ENCODE results near the gene WHAMM. TPM values are rescaled to one million over a fixed set of nuclear protein-coding genes. Genes with fewer than 3 reads are reported as not detected.

Gene WHAMM
- total RNA-seq, 1 donor from 2014 or later: 5.0 TPM

DNA sequence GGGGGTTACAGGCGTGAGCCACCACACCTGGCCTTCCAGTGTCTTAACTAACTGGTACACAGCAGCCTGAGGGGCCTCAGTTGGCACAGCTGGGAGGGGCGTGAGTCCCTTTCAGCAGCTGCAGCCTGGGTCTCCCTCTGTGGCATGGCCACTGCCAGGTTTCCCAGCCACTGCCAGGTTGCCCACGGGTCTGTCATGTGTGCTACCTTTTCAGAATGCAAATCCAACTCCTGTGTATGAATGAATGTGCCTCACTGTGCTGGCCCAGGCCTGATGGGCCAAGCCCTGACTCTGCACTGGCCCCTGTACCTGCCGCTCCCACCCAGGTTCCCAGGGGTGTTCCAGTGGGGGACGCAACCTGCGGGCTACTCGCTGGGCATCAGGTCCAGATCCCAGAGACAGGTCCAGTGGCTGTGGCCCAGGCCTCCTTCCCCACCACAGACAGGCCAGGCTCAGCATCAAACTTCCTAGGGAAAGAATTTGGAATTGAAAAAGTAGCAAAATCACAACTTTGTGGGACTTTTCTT is 26.0 kb downstream of the WHAMM start:
- DNase-seq (ENCODE audit: low spot score) (no peak), ATAC-seq (no peak)

DNA sequence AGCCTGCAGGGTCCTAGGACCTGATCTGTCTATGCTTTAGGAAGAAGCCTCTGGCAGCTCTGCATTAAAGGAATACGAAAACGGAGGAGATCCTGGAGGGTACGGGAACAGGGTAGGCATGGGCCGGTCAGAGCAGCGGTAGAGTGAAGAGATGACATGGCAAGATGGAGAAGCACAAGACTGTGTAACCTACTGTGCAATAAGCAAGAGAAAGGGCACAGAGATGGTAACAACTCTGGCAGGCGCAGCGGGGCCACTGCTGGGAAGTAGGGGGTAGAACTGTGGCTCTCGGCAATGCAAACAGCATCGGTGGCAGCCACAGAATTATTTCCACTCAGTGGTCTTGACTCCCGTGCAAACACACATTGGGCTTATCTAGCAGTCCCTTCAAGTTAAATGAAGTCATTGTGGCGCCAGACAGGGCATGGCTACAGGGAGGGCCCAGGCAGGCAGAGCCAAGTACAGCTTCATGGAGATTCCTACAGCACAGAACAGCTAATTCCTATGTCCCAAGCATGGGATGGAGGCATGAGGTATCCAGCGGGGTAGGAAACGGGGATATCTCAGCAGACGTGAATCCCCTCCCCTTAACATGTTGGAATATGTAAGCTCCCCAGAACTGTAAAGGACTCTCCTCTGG is 28.8 kb downstream of the WHAMM start:
- ATAC-seq: no peak
- DNase-seq (ENCODE audit: low spot score): no peak

DNA sequence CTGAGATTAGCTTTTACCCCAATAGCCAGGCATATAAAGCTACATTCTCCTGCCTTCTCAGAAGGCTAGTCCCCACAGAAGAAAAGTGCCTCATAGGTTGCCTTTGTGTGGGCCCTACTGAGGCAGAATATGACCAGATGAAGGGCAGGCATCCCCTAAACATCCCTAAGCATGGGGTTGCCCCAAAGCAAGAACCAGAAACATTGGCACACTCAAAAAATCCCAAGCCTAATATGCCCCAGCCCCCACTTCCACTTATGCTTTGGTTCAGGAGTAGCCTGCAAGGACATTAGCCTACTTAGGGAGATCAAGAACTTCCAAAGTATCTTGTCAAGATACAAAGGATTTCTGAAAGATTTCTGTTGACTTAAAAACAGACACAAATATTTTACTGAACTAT is 29.7 kb downstream of the WHAMM start:
- ATAC-seq: no peak
- no peak for DNase-seq (ENCODE audit: low spot score)

DNA sequence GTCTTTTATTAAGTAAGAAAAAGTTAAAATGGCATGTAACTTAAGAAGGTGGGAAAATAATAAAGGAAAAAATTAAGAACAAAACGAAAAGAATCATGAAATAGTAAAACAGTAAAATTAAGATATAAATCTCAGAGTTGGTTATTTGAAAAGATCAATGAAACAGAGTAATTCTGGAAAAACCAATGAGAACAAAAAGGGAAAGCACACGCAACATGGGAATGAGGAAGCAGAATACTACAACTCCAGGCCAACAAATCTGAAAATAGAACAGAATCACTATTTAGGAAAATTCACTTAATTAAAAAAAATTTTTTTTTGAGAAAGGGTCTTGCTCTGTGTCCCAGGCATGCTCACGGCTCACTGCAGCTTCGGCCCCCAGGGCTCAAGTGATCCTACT is 30.7 kb downstream of the WHAMM start:
- ATAC-seq: no peak

DNA sequence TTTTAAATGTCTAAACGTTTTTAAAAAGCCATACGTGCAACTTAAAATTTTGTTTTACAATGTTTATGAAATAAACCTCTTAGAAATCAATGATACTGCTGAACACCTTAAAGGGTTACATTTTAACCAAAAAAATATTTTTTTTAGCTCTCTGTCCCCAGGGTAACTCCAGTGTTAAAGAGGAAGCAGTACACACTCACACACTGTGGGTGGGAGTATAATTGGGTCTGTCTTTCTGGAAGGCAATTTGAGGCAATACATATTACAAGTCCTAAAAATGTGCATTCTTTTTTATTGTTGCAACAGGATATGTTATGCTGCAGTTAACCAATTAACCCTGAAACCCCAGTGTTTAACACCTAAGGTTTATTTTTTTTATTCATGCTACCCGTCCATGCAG is 34.1 kb downstream of the WHAMM start:
- DNase-seq (ENCODE audit: low spot score) (no peak), ATAC-seq (no peak)

More for the DNA sequence above, 30.7 kb downstream of the WHAMM start:
- DNase-seq (ENCODE audit: low spot score): no peak

DNA sequence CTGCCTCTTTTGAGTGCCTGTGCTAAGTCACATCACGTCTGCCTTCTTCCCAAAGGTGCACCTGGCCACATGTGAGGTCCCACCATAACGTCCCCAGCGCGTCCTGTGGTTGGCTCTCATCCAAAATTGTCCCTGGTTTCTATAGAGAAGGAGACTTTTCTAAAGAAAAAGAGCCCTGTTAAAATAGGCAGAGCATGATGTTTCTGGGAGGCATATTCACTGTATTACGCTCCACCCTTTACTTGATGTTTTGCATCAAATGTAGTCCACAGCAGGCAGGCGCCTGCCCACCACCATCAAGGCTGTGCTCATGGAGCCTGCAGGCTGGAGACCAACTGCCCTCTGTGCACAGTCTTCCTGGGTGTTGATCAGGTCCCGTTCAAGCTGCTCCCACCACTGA is 36.3 kb downstream of the WHAMM start:
- ATAC-seq: no peak
- DNase-seq (ENCODE audit: low spot score): no peak

DNA sequence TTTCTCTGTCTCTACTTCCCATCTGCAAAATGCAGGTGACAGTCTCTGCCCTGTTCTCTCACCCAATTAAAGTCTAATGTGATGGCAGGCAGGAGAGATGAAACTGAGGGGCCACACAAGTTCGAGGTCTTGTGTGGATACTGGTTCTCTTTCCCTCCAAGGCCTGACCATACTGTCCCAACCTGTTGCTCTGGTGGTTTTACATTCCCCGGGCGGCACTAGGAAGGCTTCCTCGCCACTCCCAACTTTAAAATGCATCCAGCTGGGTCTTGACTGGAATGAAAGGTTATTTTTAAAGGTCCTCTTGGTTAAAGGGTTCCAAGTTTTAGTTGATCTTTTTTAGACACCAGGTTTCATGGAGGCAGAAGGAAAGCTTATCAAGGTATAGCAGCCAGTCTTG is 37.2 kb downstream of the WHAMM start:
- DNase-seq (ENCODE audit: low spot score) (peak; percentile 22), ATAC-seq (no peak)

DNA sequence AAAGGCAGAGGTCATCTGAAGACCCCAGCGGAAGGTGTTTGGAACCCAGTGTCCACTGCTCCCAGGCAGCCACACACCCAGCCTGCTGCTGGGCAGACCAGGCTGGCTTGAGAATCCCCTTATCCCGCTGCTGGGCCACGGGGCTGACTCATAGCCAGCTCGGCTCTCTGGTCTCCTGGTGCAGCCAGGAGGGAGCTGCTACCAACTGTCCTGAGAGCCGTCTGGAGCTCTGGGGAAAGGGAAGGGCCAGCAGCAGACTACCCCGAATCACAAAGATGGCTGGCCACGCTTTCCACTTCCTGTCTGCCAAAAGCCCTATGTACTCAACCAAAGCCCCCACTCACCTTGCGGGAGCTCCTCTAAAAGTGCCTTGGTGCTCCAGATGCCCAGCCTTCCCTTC is 38.3 kb downstream of the WHAMM start:
- DNase-seq (ENCODE audit: low spot score) (peak; percentile 39), ATAC-seq (no peak)

DNA sequence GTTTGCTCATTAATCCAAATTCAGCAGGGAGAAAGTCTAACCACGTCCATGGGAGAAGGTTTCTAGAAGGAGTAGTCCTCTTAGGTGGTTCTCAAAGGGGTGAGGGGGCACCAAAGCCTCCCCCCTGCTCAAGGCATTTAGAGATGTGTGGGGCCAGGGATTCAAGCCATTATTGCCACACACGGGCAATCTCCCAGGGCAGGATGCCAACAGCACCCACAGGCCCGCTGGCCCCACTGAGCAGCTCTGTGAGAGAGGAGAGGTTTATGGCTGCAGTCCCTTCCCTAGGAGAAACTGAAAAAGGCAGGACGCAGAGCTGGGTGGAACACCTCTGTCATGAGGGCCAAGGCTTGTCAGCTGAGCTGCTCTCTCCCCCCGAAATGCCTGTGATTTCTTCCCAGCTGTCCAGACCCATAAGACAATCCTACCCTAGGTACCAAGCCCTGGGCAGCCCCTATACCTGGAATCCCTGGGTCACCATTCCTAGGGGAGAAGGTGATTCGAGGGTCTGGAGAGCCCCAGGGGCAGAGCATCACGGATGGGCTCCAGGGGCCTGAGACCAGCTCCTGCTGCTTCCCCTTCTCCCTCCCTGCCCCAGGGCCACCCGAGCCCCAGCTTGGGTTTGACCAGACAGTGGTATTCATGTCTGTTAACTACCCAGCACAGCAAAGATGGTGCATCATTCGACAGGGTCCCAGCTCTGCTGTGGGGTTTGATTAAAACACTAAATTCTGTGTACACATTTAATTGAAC is 39.0 kb downstream of the WHAMM start:
- peak; percentile 53 for DNase-seq (ENCODE audit: low spot score)
- no peak for ATAC-seq

DNA sequence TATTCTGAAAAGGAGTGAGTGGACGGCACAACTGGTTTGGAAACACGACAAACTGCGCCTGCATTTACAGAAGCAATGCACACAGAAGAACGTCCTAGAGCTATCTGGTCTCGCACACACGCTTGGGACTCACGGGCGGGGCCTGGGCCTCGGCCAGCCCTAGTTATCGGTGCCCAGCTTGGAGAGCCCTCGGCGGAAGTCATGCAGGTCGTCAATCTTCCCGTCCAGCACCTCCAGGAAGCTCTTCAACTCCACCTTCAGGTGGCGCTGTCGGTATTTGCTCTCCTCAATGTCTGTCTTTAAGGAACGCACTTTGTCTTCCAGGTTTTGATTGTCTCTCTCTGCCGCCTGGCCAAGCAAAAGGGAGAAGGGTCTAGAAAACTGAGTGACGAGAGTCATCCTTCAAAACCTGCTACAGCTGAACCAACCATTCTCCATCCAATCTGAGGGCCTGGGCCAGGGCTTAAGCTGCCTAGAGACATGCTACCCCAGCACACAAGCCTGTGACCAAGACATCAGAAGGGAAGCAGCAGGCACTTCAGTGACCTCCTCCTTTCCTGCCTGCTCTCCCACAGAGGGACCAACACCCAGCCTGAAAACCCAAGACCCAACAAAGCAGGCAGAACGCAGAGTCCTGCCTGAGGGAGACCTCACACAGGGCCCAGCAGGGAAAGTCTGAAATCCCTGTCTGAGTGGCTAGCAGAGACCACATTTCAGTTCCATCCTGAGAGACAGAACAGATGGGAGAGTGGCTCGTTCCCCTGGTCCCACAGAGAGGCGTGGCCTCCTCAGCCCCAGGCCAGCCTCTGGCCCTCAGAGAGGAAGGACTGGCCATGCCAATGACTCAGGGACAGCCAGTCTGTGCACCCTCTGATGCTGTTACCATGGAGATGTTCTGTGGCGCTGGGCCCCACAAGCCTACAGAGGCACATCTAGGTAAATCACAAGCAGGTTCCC is 40.4 kb downstream of the WHAMM start:
- DNase-seq (ENCODE audit: low spot score) (peak; percentile 93), ATAC-seq (peak; percentile 96)

DNA sequence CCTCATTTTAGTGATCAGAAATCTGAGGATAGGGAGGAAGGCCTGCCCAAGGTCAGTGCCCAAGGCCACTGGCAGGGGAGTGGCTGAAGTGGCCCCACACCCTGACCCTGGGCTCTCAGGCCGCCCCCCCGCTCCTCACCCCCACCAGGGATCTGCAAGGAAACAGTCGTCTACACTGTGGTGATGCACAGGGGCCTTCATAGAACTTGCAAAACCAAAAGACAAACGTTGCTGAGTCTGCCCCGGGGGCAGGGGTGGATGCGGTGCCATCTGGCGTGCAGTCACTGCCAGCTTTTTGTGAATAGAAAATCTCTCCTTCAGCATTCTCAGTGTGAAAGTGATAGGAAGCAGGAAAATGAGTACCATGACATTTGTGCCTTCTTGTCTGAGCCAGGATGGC is 41.3 kb downstream of the WHAMM start:
- no peak for ATAC-seq
- peak; percentile 37 for DNase-seq (ENCODE audit: low spot score)

DNA sequence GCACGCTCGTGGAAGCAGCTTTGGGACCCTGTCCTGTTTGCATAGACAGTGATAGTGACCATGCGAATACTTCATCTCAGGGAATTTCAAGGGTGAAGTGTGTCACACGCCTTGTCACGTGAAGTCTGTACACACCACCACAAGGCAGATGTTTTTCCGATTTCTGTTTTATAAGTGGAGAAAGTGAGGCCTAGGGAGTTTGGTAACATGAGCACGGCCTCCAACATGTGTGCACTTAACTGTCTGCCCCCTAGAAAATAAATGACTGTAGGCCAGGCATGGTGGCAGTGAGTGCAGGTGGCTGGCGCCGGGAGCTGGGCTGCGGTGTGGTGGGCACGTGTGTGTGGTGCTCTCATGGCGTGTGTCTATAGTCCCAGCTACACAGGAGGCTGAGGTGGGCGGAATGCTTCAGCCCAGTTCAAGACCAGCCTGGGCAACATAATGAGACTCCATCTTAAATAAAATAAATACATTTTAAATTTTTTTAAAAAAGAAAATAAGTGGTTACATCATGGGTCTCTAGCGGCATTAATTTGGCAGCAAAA is 42.0 kb downstream of the WHAMM start:
- DNase-seq (ENCODE audit: low spot score) (peak; percentile 16), ATAC-seq (no peak)

DNA sequence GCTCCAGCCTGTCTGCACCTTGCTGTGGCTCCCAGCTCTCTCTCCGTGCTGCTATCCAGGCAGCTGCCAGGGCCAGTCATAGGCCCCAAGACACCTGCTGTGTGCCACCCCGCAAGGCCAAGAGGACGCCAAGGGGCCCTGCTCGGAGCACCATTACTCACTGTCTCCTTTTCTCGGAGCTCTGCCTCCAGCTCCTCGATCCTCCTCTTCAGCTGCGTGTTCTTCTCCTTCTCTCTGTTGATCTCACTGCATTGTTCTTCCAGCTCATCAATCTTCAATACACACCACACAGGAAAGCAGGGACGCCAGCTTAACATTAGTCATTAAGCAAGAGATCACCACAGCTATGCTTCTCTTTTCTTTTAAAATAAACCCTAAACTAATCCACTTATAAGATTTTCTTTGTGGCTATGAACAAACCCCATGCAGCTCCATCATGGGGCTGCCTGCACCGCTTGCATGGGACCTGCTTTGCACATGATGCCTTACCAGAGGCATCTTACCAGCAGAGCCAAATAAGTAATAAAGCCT is 42.6 kb downstream of the WHAMM start:
- no peak for ATAC-seq
- DNase-seq (ENCODE audit: low spot score): no peak

DNA sequence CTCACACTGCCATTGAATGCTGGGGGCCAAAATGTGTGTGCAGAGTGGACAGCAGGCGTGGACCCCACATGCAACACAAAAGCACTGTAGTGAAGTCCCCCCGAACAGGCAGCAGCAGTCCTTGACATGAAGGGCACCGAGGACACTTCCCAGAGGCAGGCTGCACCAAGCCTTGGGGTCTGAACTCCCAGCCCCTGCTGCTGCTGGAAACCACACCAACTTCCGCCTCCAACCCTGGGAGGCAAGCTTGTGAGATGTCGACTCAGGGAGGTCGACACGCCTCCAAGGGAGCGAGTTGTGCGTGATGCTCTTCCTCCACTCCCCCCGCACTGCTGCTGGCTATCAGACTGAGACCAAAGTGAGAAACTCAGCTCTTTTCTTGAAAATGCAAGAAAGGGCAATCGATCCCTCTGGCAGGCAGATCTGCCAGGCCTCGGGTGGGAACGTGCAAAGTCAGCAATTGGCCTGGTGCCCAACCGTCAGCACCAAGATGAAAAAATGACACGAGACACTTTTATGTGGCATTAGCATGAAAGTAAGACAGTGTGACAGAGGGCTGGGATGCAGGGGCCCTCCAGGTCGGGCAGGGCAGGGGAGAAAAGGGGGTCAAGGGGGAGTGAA is 43.6 kb downstream of the WHAMM start:
- DNase-seq (ENCODE audit: low spot score): no peak
- ATAC-seq: no peak

DNA sequence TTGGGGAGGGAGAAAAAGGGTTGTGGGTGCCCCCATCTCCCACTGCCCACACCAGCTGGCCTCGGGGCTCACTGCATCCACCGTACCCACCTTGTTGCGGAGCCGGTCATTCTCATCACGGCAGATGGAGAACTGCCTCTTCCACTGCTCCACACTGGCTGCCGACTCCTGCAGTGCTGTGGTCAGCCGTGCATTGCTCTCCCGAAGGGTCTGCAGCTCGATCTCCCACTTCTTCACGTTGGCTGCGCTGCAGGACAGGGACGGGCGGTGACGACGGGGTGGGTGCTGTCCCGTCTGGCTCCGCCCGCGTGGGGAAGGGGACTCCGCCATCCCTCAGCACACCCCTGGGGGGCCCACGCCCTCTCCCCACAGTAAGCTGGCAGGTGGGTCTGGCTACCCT is 45.1 kb downstream of the WHAMM start:
- ATAC-seq (no peak), DNase-seq (ENCODE audit: low spot score) (no peak)

DNA sequence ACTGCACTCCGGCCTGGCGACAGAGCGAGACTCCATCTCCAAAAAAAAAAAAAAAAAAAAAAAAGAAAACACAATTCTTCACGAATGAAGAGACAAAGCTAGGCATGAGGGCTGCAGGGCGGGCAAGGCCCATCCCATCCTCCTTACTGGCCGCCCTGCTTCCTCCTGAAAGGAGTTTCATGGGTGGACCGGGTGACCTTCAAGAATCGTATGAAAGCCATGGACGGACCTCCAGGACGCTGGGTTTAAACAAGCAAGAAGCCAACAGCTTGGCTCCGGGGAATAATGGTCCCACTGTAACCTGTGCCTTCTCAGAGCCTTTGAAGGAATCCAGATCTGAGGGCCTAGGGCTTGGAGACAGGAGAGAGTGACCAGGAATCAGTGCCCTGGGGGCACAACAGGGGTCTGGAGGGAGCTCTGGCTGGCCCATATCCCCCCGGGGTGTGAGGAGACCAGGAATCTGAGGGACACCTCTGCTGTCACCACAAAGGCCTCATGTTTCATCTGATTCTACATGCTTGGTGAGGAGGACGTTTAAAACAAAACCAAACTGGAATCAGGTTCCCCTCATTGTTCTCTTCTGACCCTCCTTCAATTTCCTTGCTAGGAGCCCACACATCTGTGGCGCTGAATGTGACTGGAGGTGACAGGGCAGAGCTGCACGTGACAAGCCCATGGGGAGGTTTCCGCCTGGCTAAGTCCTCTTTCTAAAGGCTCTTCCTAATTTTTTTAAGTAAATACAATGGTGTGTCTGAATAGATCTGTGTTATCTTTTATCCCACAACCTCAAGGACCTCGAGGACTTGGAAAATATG is 46.1 kb downstream of the WHAMM start:
- no peak for DNase-seq (ENCODE audit: low spot score)

DNA sequence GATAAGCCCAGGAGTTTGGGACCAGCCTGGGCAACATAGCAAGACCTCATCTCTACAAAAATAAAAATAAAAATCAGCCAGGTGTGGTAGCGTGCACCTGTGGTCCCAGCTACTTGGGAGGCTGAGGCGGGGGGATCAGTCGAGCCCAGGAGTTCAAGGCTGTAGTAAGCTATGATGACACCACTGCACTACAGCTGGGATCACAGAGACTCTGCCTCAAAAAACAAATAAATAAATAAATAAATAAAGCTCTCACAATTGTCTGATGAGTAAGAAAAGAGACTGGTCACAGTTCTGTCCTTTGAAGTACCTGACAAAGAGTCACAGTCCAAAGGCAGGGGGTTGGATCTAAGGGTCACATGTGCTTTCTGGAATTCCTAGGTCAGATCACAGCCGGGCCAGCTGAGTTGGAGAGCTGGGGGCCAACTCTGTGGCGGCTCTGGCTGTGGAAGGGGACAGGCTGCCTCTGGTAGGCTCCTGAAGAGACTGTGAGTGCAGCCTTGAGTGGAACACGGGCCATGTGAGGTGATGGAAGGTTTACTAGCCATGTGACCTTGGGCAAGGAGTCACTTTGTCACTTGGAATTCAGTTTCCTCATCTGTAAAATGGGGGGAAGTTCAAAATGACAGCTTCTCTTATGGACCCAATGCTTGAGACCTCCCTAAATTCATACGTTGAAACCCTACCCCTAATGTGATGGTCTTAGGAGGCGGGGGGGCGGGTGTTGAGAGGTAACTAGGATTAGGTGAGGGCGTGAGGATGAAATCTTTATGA is 47.2 kb downstream of the WHAMM start:
- DNase-seq (ENCODE audit: low spot score) (no peak), ATAC-seq (peak; percentile 54)

More for the DNA sequence above, 46.1 kb downstream of the WHAMM start:
- ATAC-seq: no peak

DNA sequence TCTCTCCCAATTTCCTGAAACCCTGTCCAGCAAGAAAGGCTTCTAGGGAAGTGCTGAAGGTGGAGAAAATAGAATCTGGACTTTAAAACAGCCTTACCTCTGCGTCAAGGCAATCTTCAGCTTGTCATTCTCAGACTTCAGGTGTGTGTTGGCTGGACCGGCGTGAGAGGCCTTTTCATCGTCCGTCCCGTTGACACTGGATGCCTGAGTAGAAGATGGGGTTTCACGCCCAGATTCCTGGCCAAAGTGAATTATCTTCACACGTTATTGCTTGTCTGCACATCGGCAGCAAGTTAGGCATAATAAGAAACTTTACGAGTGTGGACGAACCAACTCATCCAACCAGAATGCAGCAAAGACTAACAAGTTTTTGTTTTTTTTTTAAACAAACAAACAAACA is 49.5 kb downstream of the WHAMM start:
- ATAC-seq (no peak), DNase-seq (ENCODE audit: low spot score) (no peak)

DNA sequence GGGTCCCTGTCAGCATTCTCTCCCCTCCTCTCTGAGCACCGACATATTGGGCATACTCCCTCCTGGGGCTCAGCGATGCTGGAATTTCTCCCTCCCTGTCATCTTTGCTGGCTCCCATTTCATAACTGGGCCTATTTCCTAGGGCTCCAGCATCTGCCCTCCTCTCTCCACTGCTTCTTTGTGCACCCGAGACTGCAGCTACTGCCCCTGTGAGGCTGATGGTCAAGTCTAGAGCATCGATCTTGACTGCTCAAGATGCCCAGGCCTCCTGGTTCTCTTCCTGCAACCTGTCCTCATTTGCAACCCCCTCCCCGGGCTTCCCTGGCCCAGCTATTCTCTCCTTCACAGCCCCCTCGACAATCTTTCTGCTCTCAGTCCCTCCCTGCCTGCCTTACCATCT is 53.5 kb downstream of the WHAMM start:
- ATAC-seq: no peak
- DNase-seq (ENCODE audit: low spot score): no peak
